Activated naive CD4-positive, alpha-beta T cell treated with Interleukin-2 at 50 U/mL for 16 hours (primary cell): ENCODE results near the gene TBC1D22B.

Source experiments
- DNase-seq: peaks from one replicate; pipeline ENCODE4 v3.0.0-alpha.2; 2020

TBC1D22B gene

DNA sequence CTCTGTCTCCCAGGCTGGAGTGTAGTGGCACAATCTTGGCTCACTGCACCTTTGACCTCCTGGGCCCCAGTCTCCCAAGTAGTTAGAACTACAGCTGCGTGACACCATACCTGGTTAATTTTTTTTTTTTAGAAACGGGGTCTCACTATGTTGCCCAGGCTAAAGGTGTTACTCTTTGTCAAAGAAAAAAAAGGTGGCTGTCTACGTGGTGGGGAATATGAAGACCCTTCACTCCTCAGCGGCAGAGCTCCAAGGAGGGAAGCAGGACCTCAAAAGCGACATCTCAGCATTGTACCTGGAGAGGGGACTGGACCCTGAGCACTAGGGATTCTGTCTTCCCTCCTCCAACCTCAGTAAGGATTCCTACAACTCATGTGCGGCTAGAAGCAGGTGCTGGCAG lies 16.4 kb upstream of the TBC1D22B start:
- no peak for DNase-seq

DNA sequence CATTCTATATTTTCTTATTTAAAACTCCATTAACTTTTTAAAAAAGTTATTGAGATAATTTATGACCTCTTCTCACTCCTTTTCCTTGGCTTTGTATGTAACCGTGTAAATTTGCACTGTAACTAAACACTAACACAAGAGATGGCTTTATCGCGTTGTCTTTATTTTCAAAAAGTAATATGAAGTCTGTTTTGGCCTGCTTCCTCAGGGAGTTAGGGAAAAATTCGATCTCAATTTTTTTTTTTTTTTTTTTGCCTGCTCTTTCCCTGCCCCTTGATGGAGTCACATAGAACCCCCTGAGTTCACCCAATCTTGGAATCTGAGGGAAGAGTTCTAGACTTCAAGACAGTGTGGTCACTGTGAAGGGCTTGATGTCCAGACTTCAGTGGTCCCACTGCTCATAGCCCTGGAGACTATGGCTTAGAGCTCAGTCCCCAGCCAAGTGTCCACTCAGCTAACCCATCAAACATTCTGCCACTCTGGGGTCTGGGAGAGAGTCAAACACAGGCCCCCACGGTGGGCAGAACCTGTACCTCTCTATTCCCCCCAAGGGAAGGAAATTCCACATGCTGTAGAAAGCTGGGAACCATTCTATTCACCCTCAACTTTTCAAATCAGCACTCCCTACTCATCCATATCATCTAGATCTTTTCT lies 15.7 kb upstream of the TBC1D22B start:
- DNase-seq, result no peak

DNA sequence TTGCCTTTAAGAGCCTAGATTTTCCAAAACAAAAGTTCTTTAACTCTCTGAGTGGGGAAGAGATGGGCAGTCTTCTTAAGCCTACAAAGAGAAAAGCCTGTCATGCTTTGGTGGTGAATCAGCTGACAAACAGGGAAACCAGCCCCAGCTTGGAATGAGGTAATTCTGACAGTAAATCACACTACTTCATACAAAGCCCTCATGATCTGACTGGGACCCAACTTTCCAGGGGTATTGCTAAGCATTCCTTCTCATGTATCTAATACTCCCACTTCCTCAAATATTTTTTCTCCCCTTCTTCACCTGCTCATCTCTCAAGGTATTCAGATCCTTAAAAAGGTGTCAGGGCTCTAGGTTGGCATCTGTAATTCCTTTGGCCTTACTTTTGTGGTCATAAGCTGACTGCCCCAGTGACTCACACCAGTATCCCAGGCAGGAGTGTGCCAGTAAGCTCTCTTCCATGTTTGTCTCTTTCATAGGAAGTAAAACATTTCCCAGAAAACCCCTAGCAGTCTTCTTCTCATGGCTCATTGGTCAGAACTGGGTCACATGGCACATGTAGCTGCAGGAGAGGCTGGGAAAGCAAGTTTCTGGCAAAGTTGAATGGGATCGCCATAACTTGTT lies 15.0 kb upstream of the TBC1D22B start:
- DNase-seq, result no peak

- DNase-seq, result no peak
Measured at GRCh38 chr6:37243131-37243815, 14.3 kb upstream of the TBC1D22B start.

- DNase-seq, result no peak
Measured at GRCh38 chr6:37243816-37244370, 13.7 kb upstream of the TBC1D22B start.

DNA sequence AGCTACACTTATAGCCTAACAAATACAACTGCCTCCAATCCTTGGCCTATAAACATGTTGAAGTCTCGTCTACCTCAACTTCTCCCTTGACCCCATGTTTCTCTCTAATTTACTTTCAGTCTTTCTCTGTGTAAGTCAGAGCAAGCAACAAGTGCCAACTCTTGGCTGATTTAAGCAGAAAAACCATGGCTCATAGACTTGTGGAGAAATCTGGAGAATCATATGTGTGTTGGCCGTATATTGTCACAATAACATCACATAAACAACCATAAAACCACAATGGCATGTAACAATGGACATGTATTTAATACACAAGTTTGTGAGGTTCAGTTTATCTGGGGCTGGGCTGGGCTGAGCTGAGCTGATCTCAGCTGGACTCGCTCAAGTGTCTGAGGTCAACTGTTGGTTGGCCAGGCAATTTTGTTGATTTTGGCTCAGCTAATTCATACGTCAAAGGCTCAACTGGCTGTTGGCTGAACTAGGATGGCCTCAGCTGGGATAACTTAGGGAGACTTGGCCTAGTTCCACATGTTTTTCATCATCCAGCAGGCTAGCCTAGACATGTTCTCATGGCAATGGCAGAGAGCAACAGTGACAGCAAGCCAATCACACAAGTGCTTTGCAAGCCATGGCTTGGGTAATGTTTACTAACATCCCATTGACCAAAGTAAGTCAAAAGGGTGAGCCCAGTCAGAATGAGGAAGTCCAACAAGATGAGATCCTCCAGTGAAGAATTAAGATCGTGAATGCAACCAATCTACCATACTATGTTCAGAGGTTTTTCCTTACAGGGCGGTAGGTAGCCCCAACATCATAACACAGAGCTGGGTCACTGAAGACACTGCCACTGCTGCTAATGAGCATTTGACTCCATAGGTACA lies 12.9 kb upstream of the TBC1D22B start:
- no peak for DNase-seq

DNA sequence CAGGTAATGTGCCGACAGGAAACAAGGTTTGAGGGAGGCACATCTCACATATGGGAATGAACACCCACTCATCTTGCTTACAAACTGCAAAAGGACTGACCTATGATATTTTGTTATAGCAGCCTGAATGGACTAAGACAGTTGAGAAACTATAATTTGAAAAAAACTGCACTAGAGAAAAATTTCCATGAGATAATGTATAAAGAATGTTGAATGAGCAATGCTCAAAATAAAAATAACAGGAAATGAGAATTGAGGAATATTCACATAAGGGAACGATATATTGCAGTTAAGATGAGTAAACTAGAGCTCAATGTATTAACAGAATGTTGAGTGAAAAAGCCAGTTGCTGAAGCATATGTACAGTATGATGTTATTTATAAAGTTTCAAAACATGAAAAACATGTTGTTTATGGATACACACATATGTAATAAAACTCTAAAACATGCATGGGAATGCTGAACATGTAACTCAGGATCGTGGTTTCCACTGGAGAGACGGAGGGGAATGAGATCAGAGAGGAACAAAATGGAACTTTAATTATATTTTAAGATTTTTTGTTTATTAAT lies 6.3 kb upstream of the TBC1D22B start:
- no peak for DNase-seq

DNA sequence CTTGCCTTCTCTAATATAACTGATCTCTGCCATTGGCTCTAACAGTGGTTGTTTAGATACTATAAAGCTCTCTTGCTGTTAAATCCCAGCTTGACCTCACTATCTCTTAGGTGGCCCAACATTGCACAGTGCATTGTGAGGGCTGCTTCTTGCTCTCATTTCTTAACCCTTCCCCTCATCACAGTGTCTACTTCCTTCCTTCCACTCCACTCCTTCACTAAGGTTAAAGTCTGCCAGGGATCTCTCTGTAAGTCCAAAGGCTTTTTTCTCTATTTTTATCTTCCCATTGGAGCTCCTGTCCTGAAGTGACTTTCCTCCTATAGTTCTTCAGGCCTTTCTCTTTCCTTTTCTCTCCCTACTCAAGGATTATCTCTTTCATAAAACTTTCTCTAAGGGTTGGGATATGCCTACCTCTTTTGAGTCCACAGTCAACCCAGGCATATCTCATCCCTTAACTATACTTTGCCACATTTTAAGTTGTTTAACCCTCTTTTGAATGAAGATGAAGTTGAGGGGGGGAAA lies 4.0 kb upstream of the TBC1D22B start:
- no peak for DNase-seq

GRCh38 chr6:37254881-37255280 lies 2.7 kb upstream of the TBC1D22B start:
- no peak for DNase-seq

DNA sequence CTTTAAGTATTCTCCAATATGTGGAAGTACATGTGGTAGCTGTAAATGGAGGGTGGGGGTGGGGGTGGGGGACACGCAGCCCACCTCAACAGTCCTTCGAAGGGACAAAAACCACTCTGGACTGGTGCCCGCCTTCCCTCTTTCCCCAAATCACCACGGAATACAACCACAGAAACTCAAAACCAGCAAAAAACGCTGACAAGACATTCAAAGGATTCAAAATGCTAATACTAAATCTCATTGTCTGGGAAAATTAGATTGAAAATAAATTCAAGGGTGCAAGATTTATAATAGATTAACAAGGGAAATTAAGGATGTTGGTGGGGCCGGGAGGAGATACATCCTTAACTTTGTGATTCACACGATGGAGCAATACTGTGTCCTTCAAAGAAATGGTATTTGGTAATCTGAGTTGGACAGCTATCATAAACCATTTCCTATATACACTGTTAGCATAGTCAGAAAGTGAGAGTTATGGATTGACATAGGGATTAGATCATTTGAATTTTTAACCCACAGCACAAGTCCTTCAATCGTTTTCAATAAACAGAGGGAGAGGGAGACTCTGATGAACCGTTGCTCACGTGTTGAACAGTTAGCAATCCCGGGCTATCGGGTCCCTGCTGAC lies 766 bp upstream of the TBC1D22B start:
- DNase-seq, result no peak

GRCh38 chr6:37257320-37257633 lies 295 bp upstream of the TBC1D22B start:
- DNase-seq, result no peak

- DNase-seq, result no peak
Measured at GRCh38 chr6:37258405-37259105, 983 bp downstream of the TBC1D22B start.

GRCh38 chr6:37259191-37259590 lies 1.6 kb downstream of the TBC1D22B start:
- DNase-seq, result no peak

DNA sequence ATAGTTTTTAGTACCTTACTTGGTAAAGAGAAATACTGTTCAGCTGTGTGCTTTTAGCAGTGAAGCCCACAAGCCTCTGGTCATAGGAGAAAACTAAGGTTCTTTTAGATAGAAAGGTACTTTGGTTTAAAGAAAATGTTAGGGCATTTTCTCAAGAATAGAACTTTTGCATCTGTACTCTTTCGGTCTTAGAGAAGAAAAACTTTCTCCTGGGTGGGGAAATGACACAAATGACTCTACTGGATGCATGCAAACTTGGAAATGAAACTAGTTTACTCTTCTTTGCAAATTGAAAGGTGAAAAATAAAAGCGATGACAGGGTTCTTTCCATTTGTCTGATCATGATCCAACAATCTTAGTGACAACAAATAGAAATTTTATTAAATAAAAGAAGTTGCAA lies 2.5 kb downstream of the TBC1D22B start:
- no peak for DNase-seq

DNA sequence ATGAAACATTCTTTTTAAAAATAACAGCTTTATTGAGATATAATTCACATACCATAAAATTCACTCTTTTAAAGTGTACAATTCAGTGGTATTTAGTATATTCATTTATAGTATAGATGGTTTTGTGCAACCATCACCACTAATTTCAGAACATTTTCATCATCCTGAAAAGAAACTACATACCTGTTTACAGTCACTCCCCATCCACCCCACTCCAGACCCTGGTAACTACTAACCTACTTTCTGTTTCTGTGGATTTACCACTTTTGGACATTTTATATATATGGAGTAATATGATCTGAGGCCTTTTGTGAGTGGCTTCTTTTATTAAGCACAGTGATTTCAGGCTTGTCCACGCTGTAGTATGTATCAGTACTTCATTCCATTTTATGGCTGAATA lies 2.9 kb downstream of the TBC1D22B start:
- peak; percentile 9 for DNase-seq

DNA sequence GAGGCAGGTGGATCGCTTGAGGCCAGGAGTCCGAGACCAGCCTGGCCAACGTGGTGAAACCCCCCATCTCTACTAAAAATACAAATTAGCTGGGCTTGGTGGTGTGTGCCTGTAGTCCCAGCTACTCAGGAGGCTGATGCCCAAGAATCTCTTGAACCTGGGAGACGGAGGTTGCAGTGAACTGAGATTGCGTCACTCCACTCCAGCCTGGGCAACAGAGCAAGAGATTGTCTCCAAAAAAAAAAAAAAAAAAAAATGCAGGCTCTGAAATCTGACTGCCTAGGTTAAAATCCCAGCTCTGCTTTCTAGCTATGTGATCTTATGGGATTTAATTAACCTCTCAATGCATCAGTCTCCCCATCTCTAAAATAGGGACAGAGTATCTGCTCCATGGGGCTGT lies 3.6 kb downstream of the TBC1D22B start:
- DNase-seq, result no peak

DNA sequence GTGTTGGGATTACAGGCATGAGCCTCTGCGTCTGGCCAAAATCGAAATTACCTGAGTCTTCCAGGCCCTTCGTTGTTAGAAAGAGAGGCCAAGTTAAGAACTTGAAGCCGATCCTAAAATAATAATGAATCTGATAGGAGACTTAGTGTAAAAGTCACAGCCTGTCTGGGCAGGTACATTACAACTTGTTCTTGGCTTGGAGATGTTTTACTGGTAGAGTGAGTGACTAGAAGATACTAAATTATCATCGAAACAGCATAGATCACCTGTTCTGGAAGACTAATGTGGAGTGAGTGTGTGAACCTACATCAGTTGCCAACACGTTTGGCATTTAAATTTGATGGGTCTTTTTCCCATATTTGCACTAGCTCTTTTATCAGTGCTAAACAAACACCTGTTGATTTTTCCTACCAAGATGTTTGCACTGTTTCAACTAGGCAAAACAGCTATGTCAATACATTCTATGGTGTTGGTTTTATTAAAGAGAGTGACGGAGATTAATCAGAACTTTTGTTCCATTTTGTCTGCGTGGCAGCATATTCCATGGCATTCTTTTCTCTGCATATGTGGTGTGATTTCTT lies 5.0 kb downstream of the TBC1D22B start:
- DNase-seq, result no peak

GRCh38 chr6:37265001-37265400 lies 7.4 kb downstream of the TBC1D22B start:
- no peak for DNase-seq

DNA sequence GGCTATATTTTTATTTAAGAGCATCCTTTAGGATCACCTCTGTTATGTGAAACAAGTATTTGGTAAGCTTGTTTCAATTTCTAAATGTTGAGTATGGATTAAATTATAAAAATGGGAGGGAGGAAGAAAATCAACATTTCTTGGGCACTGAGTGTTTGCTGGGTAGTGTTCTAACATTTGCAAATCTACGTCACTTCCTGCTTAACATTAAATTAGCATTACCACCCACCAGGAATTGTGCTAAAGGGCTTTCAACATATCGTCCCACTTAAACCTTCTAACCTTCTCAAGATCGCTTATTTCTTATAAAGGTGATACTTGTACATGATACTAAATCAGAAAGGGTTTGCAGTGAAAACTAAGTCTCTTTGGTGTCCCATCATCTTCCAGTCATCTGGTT lies 8.3 kb downstream of the TBC1D22B start:
- no peak for DNase-seq

DNA sequence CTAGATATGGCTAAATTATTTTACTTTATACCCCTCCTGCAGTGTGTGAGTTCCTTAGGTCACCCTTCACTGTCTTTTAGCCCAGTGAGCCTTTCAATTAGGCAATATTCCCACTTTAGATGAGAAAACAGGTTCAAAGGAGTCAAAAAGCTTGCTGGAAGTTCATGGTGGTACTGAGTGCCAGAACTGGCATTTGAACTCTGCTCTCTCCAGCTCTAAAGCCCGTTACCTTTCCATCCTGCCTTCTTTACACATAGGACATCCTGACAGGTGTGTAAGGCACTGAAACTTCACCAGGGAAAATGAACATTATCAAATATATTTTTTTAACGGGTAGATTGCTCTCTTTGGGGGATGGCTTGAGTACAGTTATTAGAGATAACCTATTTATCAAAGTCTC lies 11.5 kb downstream of the TBC1D22B start:
- DNase-seq, result no peak
